ENCODE results near the gene PRSS16.

PRSS16 gene, protein sequence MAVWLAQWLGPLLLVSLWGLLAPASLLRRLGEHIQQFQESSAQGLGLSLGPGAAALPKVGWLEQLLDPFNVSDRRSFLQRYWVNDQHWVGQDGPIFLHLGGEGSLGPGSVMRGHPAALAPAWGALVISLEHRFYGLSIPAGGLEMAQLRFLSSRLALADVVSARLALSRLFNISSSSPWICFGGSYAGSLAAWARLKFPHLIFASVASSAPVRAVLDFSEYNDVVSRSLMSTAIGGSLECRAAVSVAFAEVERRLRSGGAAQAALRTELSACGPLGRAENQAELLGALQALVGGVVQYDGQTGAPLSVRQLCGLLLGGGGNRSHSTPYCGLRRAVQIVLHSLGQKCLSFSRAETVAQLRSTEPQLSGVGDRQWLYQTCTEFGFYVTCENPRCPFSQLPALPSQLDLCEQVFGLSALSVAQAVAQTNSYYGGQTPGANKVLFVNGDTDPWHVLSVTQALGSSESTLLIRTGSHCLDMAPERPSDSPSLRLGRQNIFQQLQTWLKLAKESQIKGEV

DNA sequence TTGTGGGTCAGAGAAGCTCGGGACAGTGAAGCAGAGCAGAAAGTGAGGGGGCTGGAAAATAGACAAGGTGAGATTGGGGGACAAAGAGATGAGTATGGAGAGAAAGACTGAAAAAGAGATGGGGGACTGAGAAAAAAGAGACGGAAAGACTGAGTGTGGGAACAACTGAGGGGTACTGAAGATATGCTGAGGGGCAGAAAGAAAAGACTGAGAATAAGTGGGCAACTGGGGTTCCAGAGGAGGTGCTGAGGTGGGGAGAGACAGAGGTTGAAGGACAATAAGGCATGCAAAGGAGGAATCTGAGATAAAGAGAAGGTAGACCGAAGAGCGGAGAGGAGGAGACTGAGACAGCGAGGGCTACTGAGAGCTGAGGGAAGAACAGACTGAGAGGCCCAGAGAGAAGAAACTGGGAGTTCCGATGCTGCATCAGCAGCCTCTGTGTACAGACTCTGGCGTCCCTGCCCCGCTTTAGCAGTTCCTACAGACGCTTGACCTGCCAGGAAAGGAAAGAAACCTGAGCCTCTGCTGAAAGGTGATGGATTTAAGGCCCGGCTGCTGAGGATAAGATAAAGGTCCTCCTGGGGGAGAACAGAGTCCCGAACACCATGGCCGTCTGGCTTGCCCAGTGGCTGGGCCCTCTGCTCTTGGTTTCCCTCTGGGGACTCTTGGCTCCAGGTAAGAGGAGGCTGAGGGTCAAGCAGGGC is at the start of gene PRSS16:
TSS of gene PRSS16 (plus strand) at position 569 of the 704 bp plus-strand sequence. CDS start at position 606, 37 bp downstream.
- Histone ChIP-seq H3K4me2 (ENCODE audit: low read length) (no peak within 1 kb of the TSS), H3K9me3 (ENCODE audit: low read length) (no peaks in the 10 kb centered on the region), H3K36me3 (ENCODE audit: insufficient read depth, low read length) (no peaks in the 10 kb centered on the region), H3K9me2 (ENCODE audit: low read depth, low read length) (no peaks in the 10 kb centered on the region), H3K27ac (ENCODE audit: low read depth, low read length, poor library complexity, severe bottlenecking) (no peak within 1 kb of the TSS), H3F3A (ENCODE audit: insufficient read depth, low read length) (no peaks in the 10 kb centered on the region), H3K27me3 (ENCODE audit: insufficient read depth, low read length) (no peaks in the 10 kb centered on the region), H2AFZ (ENCODE audit: low read length) (no peak within 1 kb of the TSS), H3K4me3 (ENCODE audit: low read depth, low read length, poor library complexity, severe bottlenecking) (no peak within 1 kb of the TSS), H4K20me1 (ENCODE audit: insufficient read depth, low read length) (no peaks in the 10 kb centered on the region), H3K4me1 (ENCODE audit: insufficient read depth, low read length, severe bottlenecking) (peaks cover 13% of the 10 kb centered on the region), H3K9ac (ENCODE audit: low read length) (no peak within 1 kb of the TSS), H3K79me2 (ENCODE audit: insufficient read depth, low read length) (no peaks in the 10 kb centered on the region)
- TF ChIP-seq EZH2 (IDR thresholded peaks at IDR 0.05; ENCODE audit: borderline replicate concordance, low read length), result no peak
- TF ChIP-seq, protein P1, sequence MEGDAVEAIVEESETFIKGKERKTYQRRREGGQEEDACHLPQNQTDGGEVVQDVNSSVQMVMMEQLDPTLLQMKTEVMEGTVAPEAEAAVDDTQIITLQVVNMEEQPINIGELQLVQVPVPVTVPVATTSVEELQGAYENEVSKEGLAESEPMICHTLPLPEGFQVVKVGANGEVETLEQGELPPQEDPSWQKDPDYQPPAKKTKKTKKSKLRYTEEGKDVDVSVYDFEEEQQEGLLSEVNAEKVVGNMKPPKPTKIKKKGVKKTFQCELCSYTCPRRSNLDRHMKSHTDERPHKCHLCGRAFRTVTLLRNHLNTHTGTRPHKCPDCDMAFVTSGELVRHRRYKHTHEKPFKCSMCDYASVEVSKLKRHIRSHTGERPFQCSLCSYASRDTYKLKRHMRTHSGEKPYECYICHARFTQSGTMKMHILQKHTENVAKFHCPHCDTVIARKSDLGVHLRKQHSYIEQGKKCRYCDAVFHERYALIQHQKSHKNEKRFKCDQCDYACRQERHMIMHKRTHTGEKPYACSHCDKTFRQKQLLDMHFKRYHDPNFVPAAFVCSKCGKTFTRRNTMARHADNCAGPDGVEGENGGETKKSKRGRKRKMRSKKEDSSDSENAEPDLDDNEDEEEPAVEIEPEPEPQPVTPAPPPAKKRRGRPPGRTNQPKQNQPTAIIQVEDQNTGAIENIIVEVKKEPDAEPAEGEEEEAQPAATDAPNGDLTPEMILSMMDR (IDR thresholded peaks at IDR 0.05; ENCODE audit: low read length), result no peak

DNA sequence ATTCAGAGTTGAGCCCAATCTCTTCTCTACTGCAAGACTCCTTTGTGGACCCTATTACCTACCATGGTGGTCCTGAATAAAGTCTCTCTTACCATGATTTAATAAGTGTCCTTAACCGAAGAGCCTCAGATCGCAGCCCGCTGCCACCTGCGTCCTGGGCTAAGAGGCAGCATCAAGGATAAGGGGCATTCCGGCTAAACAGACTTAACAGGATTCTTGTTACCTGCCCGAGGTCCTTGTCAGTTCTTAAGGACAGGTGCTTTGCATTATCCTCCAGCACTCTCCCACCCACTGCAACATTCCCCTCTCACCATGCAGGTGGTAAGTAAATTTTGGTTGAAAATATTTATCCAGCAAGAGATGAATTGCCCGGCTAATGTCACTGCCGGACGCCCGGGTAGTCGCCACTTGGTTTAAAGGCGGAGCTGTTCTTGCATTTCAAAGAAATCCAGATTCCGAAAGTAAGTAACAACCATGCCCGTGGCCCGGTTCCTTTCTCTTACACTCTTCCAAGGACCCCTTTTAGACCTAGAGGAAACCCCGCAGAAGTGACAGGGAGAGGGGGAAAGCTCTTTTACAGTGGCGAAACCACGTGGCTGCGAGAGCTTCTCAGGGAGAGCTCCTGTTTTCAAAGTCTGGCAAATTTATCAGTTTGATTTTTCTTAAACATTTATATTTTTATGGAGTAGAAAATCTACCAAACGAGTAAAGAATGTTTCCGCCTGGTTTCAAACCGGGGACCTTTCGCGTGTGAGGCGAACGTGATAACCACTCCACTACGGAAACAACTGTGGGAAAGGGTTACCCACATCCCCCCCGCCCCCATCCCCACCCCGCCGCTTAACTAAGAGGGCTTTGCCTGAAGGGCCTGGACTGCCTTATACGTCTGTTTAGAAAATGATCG is 41.9 kb upstream of the PRSS16 start:
- Histone ChIP-seq H4K20me1 (ENCODE audit: insufficient read depth, low read length) (no peaks in the 10 kb centered on the region), H2AFZ (ENCODE audit: low read length) (no peak overlapping the region), H3K27ac (ENCODE audit: low read depth, low read length, poor library complexity, severe bottlenecking) (no peak overlapping the region), H3K4me2 (ENCODE audit: low read length) (no peak overlapping the region), H3K9ac (ENCODE audit: low read length) (no peak overlapping the region), H3F3A (ENCODE audit: insufficient read depth, low read length) (no peaks in the 10 kb centered on the region), H3K4me3 (ENCODE audit: low read depth, low read length, poor library complexity, severe bottlenecking) (no peak overlapping the region), H3K4me1 (ENCODE audit: insufficient read depth, low read length, severe bottlenecking) (no peaks in the 10 kb centered on the region), H3K79me2 (ENCODE audit: insufficient read depth, low read length) (no peaks in the 10 kb centered on the region), H3K9me3 (ENCODE audit: low read length) (no peaks in the 10 kb centered on the region), H3K36me3 (ENCODE audit: insufficient read depth, low read length) (no peaks in the 10 kb centered on the region), H3K9me2 (ENCODE audit: low read depth, low read length) (no peaks in the 10 kb centered on the region), H3K27me3 (ENCODE audit: insufficient read depth, low read length) (0 out of 2 replicates have a peak, but pooled peaks cover 2% of the 10 kb centered on the region)
- TF ChIP-seq, protein P1 (IDR thresholded peaks at IDR 0.05; ENCODE audit: low read length), result no peak
- TF ChIP-seq EZH2 (IDR thresholded peaks at IDR 0.05; ENCODE audit: borderline replicate concordance, low read length), result no peak

DNA sequence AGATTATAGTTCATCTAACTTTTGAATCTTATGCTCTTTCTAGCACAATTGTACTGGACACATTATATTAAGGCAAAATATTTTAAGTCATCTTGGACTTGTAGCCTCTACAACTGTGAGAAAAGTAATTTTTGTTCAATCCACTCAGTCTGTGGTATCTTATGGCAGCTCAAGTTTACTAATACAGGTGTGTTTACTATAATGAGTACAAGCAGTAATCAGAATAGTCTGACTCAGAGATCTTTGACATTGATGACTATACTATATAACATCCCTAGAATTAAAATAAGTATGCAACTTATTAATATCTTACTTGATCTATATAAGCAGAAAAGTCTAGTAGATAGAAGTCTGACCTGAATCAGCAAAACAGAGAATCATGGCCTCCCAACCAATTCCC is 40.7 kb upstream of the PRSS16 start:
- no peak overlapping the region for H3K27ac ChIP-seq (ENCODE audit: low read depth, low read length, poor library complexity, severe bottlenecking)
- no peak overlapping the region for H3K4me3 ChIP-seq (ENCODE audit: low read depth, low read length, poor library complexity, severe bottlenecking)
- 0 out of 2 replicates have a peak, but pooled peaks cover 2% of the 10 kb centered on the region for H3K27me3 ChIP-seq (ENCODE audit: insufficient read depth, low read length)
- H3K79me2 ChIP-seq (ENCODE audit: insufficient read depth, low read length), result no peaks in the 10 kb centered on the region
- H3K36me3 ChIP-seq (ENCODE audit: insufficient read depth, low read length), result no peaks in the 10 kb centered on the region
- no peak overlapping the region for H3K9ac ChIP-seq (ENCODE audit: low read length)
- H3F3A ChIP-seq (ENCODE audit: insufficient read depth, low read length), result no peaks in the 10 kb centered on the region
- no peaks in the 10 kb centered on the region for H3K9me2 ChIP-seq (ENCODE audit: low read depth, low read length)
- H4K20me1 ChIP-seq (ENCODE audit: insufficient read depth, low read length), result no peaks in the 10 kb centered on the region
- no peak overlapping the region for H3K4me2 ChIP-seq (ENCODE audit: low read length)
- H3K9me3 ChIP-seq (ENCODE audit: low read length), result no peaks in the 10 kb centered on the region
- TF ChIP-seq, protein P1 (IDR thresholded peaks at IDR 0.05; ENCODE audit: low read length), result no peak
- TF ChIP-seq EZH2 (IDR thresholded peaks at IDR 0.05; ENCODE audit: borderline replicate concordance, low read length), result no peak
- H3K4me1 ChIP-seq (ENCODE audit: insufficient read depth, low read length, severe bottlenecking), result no peaks in the 10 kb centered on the region
- H2AFZ ChIP-seq (ENCODE audit: low read length), result no peak overlapping the region
